ENCODE results near the gene NRAS. TPM values are rescaled to one million over a fixed set of nuclear protein-coding genes. Genes with fewer than 3 reads are reported as not detected.

Gene NRAS
- total and polyA plus RNA-seq, 9 of the 15 experiments (the other 6 are each of a cell fraction or from before 2014, with no cell fraction given): 40.7 to 94.5 (median 75.4) TPM

GRCh38 chr1:114715952-114716303 is 643 bp downstream of the NRAS start:
- POLR2A ChIA-PET: interaction anchor here (0.7 to 2.9 kb wide), 13 partner anchors 9 to 64 kb away, joined by 3 to 25 read pairs (median 4); partner anchors contain the start of genes AMPD1, CSDE1 and SIKE1
- intact Hi-C loops (cut with micrococcal nuclease): loop anchor here (2.0 kb wide), 2 partner anchors 19 to 41 kb away; partner anchors contain the start of gene CSDE1
- in situ Hi-C loops (cut with MboI): no loop called here
- Histone ChIP-seq H3K4me2 (ENCODE audit: insufficient read depth, low read length) (peak overlapping the region; percentile 93), H2AFZ (ENCODE audit: low read depth, low read length) (peak overlapping the region; percentile 97), H3K4me3 (peak overlapping the region; percentile 86), H3K9me3 (replicated peaks; ENCODE audit: control insufficient read depth, insufficient read depth, low read depth, low read length) (no peaks in the 10 kb centered on the region), H3K9me1 (ENCODE audit: control insufficient read depth, insufficient read depth, low read length) (no peaks in the 10 kb centered on the region), H4K20me1 (replicated peaks; ENCODE audit: control insufficient read depth, insufficient read depth, low read length) (no peaks in the 10 kb centered on the region), H3K9ac (ENCODE audit: insufficient read depth in 1 of 2, low read depth in 2 of 2, low read length in 2 of 2) (peak overlapping the region; percentile 90 to 98), H3K27me3 (ENCODE audit: control insufficient read depth in 2 of 2, insufficient read depth in 2 of 2, low read length in 2 of 2) (no peaks in the 10 kb centered on the region), H3K79me2 (ENCODE audit: control insufficient read depth, insufficient read depth, low read length) (peaks cover 30% of the 10 kb centered on the region), H3K36me3 (ENCODE audit: control insufficient read depth, insufficient read depth, low read length) (peaks cover 86% of the 10 kb centered on the region), H3K27ac (ENCODE audit: extremely low read depth, low read depth, low read length) (peak overlapping the region; percentile 97), H3K4me1 (replicated peaks in 1 of 2; ENCODE audit: control insufficient read depth in 2 of 2, insufficient read depth in 2 of 2, low read length in 2 of 2) (peaks cover 0 to 9% of the 10 kb centered on the region in 2 experiments; a peak in 2 of 5 replicates)
- no peak for FAIRE-seq
- ATAC-seq: peak; percentile 37
- CTCF ChIA-PET (ENCODE audit: low intra/inter-chr PET ratio): interaction anchor here (1.4 kb wide), 1 partner anchor 369 kb away, joined by 8 read pairs; no protein-coding TSS in a partner anchor
- DNase-seq (ENCODE audit: extremely low read depth in 1 of 4, low spot score in 3 of 4): peak; percentile 21 to 30 (median 25)
- WGBS (ENCODE audit: insufficient coverage, low coverage, missing lambda C conversion rate): 9% methylated on average over 4 of the region's 4 CpGs
- BruUV-seq (replicated peaks): TSS peak; percentile 50
- TF ChIP-seq KAT2B (IDR thresholded peaks at IDR 0.05; ENCODE audit: low read depth, low read length) (no peak), REST (IDR thresholded peaks at IDR 0.05; ENCODE audit: borderline replicate concordance) (peak; percentile 10; the same call in 1 of the 2 replicates), REST (CRISPR knock-in tag; IDR thresholded peaks at IDR 0.05; ENCODE audit: low read depth) (no peak), ZNF592 (IDR thresholded peaks at IDR 0.05) (peak; percentile 47; the same call in 1 of the 2 replicates), RFX1 (IDR thresholded peaks at IDR 0.05) (peak; percentile 9; the same call in 1 of the 2 replicates), E2F8 (IDR thresholded peaks at IDR 0.05; ENCODE audit: low read depth, partially characterized antibody) (no peak)
